K562 (cell line): Measurements from ENCODE around the gene PARP4. TPM values are rescaled to one million over a fixed set of nuclear protein-coding genes. Genes with fewer than 3 reads are reported as not detected.
A peak's percentile ranks its signal among the peaks of the same experiment; 100 is the strongest.

Source experiments
- E2F8 ChIP-seq: fragments of 450-650 bp; IDR thresholded peaks from 2 replicates; pipeline ENCODE4 v1.7.1; 2018; ENCODE audit warnings: mild to moderate bottlenecking, low read depth; ENCODE audit not compliant: partially characterized antibody
- ETV6 ChIP-seq, 3 experiments: fragments of 150-350 bp in 1 of 3; sonication (generic) in 1 of 3; formaldehyde crosslinking in 1 of 3; IDR thresholded peaks; 2 replicates each; pipeline versions ENCODE4 v1.6.1 to v1.8.0; 2014 to 2022; ENCODE audit warnings: borderline replicate concordance in 2 of 3, low read depth in 2 of 3, antibody characterized with exemption in 1 of 3, low read length in 1 of 3, mild to moderate bottlenecking in 1 of 3, missing genetic modification reagents in 1 of 3
- FOXJ2 ChIP-seq: fragments of 200-800 bp; sonication (Bioruptor generic); IDR thresholded peaks from 2 replicates; pipeline ENCODE4 v1.6.1; 2016; ENCODE audit warnings: missing genetic modification characterization, missing compliant biosample characterization
- L3MBTL2 ChIP-seq: fragments of 450-650 bp; IDR thresholded peaks from 2 replicates; pipeline ENCODE4 v1.6.1; 2016; ENCODE audit warnings: mild to moderate bottlenecking, moderate library complexity
- POLR2G ChIP-seq: fragments of 200-400 bp; formaldehyde crosslinking; IDR thresholded peaks from 2 replicates; pipeline ENCODE4 v1.6.1; 2017; ENCODE audit warnings: low read depth, mild to moderate bottlenecking, antibody characterized with exemption, low read length, moderate library complexity
- YY1 ChIP-seq, 3 experiments: IDR thresholded peaks; 2 replicates each; pipeline ENCODE4 v1.6.1; 2011; ENCODE audit warnings: low read length in 2 of 3, mild to moderate bottlenecking in 2 of 3, moderate library complexity in 2 of 3, borderline replicate concordance in 1 of 3, control low read depth in 1 of 3, low read depth in 1 of 3; ENCODE audit not compliant: insufficient read depth in 3 of 3, insufficient replicate concordance in 2 of 3, control insufficient read depth in 1 of 3, insufficient read length in 1 of 3; ENCODE audit errors: extremely low read depth in 1 of 3
- ZFX ChIP-seq: sonication (generic); formaldehyde crosslinking; IDR thresholded peaks from 2 replicates; pipeline ENCODE4 v1.8.0; 2022; ENCODE audit warnings: mild to moderate bottlenecking, missing genetic modification reagents, moderate library complexity
- ZNF23 ChIP-seq: fragments of 250-450 bp; sonication (Bioruptor Pico); IDR thresholded peaks from 2 replicates; pipeline ENCODE4 v1.4.0; 2020; ENCODE audit warnings: mild to moderate bottlenecking
- polyA plus RNA-seq, 8 experiments: library from polyadenylated mRNA; depleted of rRNA in 4 of 8; stranded (reverse) in 5 of 8; unstranded in 3 of 8; fragments of >200 nt; fragmentation: Nextera tagmentation in 2 of 8; fragmentation: Illumina TruSeq in 1 of 8; extraction: Ambion mirVana in 2 of 8; extraction: Trizol in 1 of 8; gene quantifications; 2 replicates each; pipeline versions ENCODE4 v1.2.1 to v1.2.3, GENCODE V29; 2011 to 2014; ENCODE audit warnings: inconsistent platforms in 1 of 8, missing spikeins in 1 of 8
- total RNA-seq, 7 experiments: library from RNA; depleted of rRNA in 6 of 7; stranded (reverse); fragments of >200 nt in 6 of 7; fragmentation: Illumina TruSeq in 2 of 7; extraction: Trizol in 2 of 7; gene quantifications; 2 replicates each; pipeline versions ENCODE4 v1.2.1 to v1.2.3, GENCODE V29; 2011 to 2021; ENCODE audit warnings: low replicate concordance in 1 of 7
- TF ChIP-seq, protein P1 (sequence below): fragments of 200-800 bp; sonication (Bioruptor generic); IDR thresholded peaks from 2 replicates; pipeline ENCODE4 v1.6.1; 2017; ENCODE audit warnings: missing genetic modification characterization, missing compliant biosample characterization
- TF ChIP-seq, protein P2 (sequence below): fragments of 450-650 bp; IDR thresholded peaks from 2 replicates; pipeline ENCODE4 v1.6.1; 2016; ENCODE audit warnings: mild to moderate bottlenecking, moderate library complexity

Gene PARP4
- total and polyA plus RNA-seq, 9 of the 15 experiments (the other 6 are each of a cell fraction or from before 2014, with no cell fraction given) = 6.3 to 26.3 (median 18.8) TPM

DNA sequence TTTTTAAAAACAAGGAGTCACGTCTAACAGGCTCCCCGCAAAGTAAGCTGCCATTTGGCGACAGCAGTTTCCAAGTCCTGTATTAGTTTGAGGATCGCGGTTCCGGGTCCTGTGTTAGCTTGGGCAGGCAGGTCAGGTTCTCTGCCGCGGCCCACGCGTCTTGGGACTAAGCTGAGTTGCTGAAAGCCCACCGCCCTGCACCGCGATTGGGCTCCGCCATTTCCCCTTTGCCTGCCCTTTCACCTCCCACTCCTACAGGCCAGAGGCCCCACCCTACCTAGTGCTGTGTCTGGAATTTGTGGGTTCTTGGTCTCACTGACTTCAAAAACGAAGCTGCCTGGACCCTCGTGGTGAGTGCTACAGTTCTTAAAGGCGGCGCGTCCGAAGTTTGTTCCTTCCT, 6.8 kb downstream of the PARP4 start (continued):
- peak in 1 of 3 experiments; percentile 43 for TF ChIP-seq YY1 (IDR thresholded peaks at IDR 0.05; ENCODE audit: borderline replicate concordance in 1 of 3, control insufficient read depth in 1 of 3, extremely low read depth in 1 of 3, insufficient read depth in 3 of 3, insufficient read length in 1 of 3, insufficient replicate concordance in 2 of 3, low read depth in 1 of 3, low read length in 2 of 3)
- no peak for TF ChIP-seq ZNF23 (CRISPR knock-in tag)
- TF ChIP-seq FOXJ2 (tag) = no peak
- peak; percentile 51 for TF ChIP-seq ZFX (CRISPR knock-in tag)
- TF ChIP-seq E2F8 = no peak
- no peak for TF ChIP-seq L3MBTL2
- 0 out of 2 replicates have a peak, but pooled peaks have one; percentile 26 for TF ChIP-seq POLR2G
- TF ChIP-seq, protein P1, sequence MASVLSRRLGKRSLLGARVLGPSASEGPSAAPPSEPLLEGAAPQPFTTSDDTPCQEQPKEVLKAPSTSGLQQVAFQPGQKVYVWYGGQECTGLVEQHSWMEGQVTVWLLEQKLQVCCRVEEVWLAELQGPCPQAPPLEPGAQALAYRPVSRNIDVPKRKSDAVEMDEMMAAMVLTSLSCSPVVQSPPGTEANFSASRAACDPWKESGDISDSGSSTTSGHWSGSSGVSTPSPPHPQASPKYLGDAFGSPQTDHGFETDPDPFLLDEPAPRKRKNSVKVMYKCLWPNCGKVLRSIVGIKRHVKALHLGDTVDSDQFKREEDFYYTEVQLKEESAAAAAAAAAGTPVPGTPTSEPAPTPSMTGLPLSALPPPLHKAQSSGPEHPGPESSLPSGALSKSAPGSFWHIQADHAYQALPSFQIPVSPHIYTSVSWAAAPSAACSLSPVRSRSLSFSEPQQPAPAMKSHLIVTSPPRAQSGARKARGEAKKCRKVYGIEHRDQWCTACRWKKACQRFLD = no peak
- TF ChIP-seq, protein P2, sequence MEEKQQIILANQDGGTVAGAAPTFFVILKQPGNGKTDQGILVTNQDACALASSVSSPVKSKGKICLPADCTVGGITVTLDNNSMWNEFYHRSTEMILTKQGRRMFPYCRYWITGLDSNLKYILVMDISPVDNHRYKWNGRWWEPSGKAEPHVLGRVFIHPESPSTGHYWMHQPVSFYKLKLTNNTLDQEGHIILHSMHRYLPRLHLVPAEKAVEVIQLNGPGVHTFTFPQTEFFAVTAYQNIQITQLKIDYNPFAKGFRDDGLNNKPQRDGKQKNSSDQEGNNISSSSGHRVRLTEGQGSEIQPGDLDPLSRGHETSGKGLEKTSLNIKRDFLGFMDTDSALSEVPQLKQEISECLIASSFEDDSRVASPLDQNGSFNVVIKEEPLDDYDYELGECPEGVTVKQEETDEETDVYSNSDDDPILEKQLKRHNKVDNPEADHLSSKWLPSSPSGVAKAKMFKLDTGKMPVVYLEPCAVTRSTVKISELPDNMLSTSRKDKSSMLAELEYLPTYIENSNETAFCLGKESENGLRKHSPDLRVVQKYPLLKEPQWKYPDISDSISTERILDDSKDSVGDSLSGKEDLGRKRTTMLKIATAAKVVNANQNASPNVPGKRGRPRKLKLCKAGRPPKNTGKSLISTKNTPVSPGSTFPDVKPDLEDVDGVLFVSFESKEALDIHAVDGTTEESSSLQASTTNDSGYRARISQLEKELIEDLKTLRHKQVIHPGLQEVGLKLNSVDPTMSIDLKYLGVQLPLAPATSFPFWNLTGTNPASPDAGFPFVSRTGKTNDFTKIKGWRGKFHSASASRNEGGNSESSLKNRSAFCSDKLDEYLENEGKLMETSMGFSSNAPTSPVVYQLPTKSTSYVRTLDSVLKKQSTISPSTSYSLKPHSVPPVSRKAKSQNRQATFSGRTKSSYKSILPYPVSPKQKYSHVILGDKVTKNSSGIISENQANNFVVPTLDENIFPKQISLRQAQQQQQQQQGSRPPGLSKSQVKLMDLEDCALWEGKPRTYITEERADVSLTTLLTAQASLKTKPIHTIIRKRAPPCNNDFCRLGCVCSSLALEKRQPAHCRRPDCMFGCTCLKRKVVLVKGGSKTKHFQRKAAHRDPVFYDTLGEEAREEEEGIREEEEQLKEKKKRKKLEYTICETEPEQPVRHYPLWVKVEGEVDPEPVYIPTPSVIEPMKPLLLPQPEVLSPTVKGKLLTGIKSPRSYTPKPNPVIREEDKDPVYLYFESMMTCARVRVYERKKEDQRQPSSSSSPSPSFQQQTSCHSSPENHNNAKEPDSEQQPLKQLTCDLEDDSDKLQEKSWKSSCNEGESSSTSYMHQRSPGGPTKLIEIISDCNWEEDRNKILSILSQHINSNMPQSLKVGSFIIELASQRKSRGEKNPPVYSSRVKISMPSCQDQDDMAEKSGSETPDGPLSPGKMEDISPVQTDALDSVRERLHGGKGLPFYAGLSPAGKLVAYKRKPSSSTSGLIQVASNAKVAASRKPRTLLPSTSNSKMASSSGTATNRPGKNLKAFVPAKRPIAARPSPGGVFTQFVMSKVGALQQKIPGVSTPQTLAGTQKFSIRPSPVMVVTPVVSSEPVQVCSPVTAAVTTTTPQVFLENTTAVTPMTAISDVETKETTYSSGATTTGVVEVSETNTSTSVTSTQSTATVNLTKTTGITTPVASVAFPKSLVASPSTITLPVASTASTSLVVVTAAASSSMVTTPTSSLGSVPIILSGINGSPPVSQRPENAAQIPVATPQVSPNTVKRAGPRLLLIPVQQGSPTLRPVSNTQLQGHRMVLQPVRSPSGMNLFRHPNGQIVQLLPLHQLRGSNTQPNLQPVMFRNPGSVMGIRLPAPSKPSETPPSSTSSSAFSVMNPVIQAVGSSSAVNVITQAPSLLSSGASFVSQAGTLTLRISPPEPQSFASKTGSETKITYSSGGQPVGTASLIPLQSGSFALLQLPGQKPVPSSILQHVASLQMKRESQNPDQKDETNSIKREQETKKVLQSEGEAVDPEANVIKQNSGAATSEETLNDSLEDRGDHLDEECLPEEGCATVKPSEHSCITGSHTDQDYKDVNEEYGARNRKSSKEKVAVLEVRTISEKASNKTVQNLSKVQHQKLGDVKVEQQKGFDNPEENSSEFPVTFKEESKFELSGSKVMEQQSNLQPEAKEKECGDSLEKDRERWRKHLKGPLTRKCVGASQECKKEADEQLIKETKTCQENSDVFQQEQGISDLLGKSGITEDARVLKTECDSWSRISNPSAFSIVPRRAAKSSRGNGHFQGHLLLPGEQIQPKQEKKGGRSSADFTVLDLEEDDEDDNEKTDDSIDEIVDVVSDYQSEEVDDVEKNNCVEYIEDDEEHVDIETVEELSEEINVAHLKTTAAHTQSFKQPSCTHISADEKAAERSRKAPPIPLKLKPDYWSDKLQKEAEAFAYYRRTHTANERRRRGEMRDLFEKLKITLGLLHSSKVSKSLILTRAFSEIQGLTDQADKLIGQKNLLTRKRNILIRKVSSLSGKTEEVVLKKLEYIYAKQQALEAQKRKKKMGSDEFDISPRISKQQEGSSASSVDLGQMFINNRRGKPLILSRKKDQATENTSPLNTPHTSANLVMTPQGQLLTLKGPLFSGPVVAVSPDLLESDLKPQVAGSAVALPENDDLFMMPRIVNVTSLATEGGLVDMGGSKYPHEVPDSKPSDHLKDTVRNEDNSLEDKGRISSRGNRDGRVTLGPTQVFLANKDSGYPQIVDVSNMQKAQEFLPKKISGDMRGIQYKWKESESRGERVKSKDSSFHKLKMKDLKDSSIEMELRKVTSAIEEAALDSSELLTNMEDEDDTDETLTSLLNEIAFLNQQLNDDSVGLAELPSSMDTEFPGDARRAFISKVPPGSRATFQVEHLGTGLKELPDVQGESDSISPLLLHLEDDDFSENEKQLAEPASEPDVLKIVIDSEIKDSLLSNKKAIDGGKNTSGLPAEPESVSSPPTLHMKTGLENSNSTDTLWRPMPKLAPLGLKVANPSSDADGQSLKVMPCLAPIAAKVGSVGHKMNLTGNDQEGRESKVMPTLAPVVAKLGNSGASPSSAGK = no peak
- no peak for TF ChIP-seq ETV6 (IDR thresholded peaks at IDR 0.05; ENCODE audit: borderline replicate concordance in 1 of 2, low read depth in 2 of 2, low read length in 1 of 2)
- TF ChIP-seq ETV6 (CRISPR knock-in tag; IDR thresholded peaks at IDR 0.05; ENCODE audit: borderline replicate concordance) = no peak
